Measurements from ENCODE around the gene TAS2R46. TPM values are rescaled to one million over a fixed set of nuclear protein-coding genes. Genes with fewer than 3 reads are reported as not detected.
"Not testable (repeated sequence)": the region's sequence is repeated elsewhere in the genome, so short reads cannot be mapped to it uniquely, and the experiment has no call there.

TAS2R46 gene
- total RNA-seq, 1 donor from 2014 or later = 0.89 TPM

DNA sequence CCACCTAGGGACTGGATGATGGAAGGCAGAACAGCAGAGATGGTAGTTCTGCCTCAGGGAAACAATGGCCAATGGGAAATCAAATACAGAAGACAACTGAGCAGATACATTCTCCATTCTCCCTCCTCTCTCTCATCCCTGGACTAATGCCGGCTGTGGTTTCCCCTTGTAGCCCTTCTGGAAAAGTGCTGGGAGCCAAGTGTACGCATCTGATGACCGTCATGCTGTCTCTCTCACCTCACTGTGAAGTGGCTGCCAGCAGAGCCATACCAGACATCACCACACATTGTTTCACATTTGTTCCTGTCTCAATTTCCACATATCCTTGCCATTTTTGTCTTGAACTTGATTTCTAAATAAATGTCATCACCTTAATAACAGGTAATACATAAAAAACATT is 3.1 kb downstream of the TAS2R46 start:
- Mint-ChIP-seq H3K27ac (ENCODE audit: unreplicated experiment) (no peak overlapping the region), H3K36me3 (ENCODE audit: low read depth) (peaks cover 6% of the 10 kb centered on the region), H3K4me1 (peaks cover 7% of the 10 kb centered on the region), H3K4me3 (no peak overlapping the region), H3K27me3 (ENCODE audit: low read depth) (no peaks in the 10 kb centered on the region), H3K9me3 (no peaks in the 10 kb centered on the region)
- TF ChIP-seq, protein P1, sequence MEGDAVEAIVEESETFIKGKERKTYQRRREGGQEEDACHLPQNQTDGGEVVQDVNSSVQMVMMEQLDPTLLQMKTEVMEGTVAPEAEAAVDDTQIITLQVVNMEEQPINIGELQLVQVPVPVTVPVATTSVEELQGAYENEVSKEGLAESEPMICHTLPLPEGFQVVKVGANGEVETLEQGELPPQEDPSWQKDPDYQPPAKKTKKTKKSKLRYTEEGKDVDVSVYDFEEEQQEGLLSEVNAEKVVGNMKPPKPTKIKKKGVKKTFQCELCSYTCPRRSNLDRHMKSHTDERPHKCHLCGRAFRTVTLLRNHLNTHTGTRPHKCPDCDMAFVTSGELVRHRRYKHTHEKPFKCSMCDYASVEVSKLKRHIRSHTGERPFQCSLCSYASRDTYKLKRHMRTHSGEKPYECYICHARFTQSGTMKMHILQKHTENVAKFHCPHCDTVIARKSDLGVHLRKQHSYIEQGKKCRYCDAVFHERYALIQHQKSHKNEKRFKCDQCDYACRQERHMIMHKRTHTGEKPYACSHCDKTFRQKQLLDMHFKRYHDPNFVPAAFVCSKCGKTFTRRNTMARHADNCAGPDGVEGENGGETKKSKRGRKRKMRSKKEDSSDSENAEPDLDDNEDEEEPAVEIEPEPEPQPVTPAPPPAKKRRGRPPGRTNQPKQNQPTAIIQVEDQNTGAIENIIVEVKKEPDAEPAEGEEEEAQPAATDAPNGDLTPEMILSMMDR (conservative IDR thresholded peaks at IDR 0.05) = no peak
- no peak for DNase-seq (ENCODE audit: low read depth, low spot score)

DNA sequence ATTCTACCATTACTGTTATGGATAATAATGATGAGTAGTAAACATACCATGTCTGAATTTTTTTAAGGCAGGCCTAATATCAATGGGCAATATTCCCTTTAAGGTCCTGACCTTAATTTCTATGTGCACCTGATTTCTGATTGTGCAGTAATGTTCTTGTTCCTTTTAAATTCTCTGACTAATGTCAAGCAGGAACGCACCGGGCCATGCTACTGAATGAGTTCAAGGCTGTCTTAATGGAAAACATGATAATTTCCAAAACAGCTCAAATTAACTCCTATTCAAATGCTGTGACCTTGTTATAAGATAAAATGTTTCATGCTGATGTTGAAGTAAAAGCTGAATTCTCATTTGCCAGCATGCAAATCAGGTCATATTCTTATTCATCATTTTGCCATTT is 6.8 kb downstream of the TAS2R46 start:
- H3K9me3 Mint-ChIP-seq = peaks cover 5% of the 10 kb centered on the region

GRCh38 chr12:11049806-11050531 is 12.1 kb downstream of the TAS2R46 start:
- Mint-ChIP-seq H3K36me3 (ENCODE audit: low read depth) (peaks cover 46% of the 10 kb centered on the region), H3K4me1 (peaks cover 11% of the 10 kb centered on the region)
- DNase-seq (ENCODE audit: low read depth, low spot score); H3K4me3 Mint-ChIP-seq; H3K27me3 Mint-ChIP-seq (ENCODE audit: low read depth); H3K27ac Mint-ChIP-seq (ENCODE audit: unreplicated experiment); H3K9me3 Mint-ChIP-seq: not testable (repeated sequence)

More for the DNA sequence above, 6.8 kb downstream of the TAS2R46 start:
- H3K4me3 Mint-ChIP-seq = no peak overlapping the region
- DNase-seq (ENCODE audit: low read depth, low spot score) = no peak
- TF ChIP-seq, protein P1 (conservative IDR thresholded peaks at IDR 0.05) = no peak
- H3K4me1 Mint-ChIP-seq = no peaks in the 10 kb centered on the region
- H3K27me3 Mint-ChIP-seq (ENCODE audit: low read depth) = no peaks in the 10 kb centered on the region
- no peak overlapping the region for H3K27ac Mint-ChIP-seq (ENCODE audit: unreplicated experiment)
- peaks cover 27% of the 10 kb centered on the region for H3K36me3 Mint-ChIP-seq (ENCODE audit: low read depth)

DNA sequence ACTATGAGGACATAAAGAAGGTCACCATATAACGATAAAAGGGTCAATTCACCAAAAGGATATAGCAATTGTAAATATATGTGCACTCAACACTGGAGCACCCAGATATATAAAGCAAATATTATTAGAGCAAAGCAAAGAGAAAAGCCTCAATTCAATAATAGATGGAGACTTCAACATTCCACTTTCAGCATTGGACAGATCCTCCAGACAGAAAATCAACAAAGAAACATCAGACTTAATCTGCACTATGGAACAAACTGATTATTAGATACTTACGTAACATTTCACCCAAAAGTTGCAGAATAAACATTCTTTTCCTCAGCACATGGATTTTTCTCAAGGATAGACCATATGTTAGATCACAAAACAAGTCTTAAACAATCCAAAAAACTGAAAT is 20.7 kb downstream of the TAS2R46 start:
- H3K4me1 Mint-ChIP-seq; H3K27me3 Mint-ChIP-seq (ENCODE audit: low read depth); DNase-seq (ENCODE audit: low read depth, low spot score); H3K4me3 Mint-ChIP-seq; H3K27ac Mint-ChIP-seq (ENCODE audit: unreplicated experiment): not testable (repeated sequence)
- Mint-ChIP-seq H3K9me3 (peaks cover 16% of the 10 kb centered on the region), H3K36me3 (ENCODE audit: low read depth) (peaks cover 52% of the 10 kb centered on the region)

DNA sequence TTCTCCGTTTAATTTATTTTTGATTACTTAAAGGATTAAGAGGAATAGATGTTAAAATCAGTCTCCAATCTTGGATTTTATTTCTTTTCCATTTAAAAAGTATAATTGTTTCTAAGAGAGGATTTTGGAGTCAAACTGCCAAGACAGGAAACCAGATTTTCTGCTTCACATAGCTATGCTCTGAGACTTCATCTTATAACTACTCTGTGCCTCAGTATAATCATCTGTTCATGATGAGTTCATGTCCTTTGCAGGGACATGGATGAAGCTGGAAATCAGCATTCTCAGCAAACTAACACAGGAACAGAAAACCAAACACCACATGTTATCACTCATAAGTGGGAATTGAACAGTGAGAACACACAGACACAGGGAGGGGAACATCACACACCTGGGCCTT is 21.9 kb downstream of the TAS2R46 start:
- H3K27me3 Mint-ChIP-seq (ENCODE audit: low read depth) = no peaks in the 10 kb centered on the region
- TF ChIP-seq, protein P1 (conservative IDR thresholded peaks at IDR 0.05) = no peak
- H3K27ac Mint-ChIP-seq (ENCODE audit: unreplicated experiment) = no peak overlapping the region
- H3K9me3 Mint-ChIP-seq = peaks cover 17% of the 10 kb centered on the region
- DNase-seq (ENCODE audit: low read depth, low spot score) = no peak
- H3K4me1 Mint-ChIP-seq = no peaks in the 10 kb centered on the region
- H3K4me3 Mint-ChIP-seq = no peak overlapping the region
- H3K36me3 Mint-ChIP-seq (ENCODE audit: low read depth) = peaks cover 51% of the 10 kb centered on the region

- Mint-ChIP-seq H3K4me3 (no peak overlapping the region), H3K4me1 (no peaks in the 10 kb centered on the region), H3K27ac (ENCODE audit: unreplicated experiment) (no peak overlapping the region), H3K36me3 (ENCODE audit: low read depth) (peaks cover 44% of the 10 kb centered on the region), H3K9me3 (peaks cover 16% of the 10 kb centered on the region), H3K27me3 (ENCODE audit: low read depth) (no peaks in the 10 kb centered on the region)
- DNase-seq (ENCODE audit: low read depth, low spot score) = no peak
- TF ChIP-seq, protein P1 (conservative IDR thresholded peaks at IDR 0.05) = no peak
These were observed 22.9 kb downstream of the TAS2R46 start for GRCh38 chr12:11039171-11039570.

DNA sequence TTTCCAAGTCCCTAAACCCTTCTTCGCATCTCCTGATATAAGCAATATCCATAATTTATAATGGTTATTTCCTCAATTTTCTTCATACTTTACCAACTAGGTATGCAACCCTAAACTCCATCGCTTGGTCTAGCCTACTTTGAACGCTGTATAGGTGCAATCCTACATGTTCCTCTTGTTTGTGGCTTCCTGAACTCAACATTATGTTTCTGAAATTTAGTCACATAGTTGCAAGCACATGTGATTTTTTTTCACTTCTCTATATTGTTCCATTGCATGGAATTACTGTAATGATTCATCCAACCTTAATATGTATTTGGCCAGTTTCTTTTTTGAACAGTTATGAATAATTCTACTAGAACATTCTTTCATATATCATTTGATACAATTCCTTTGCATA is 28.1 kb downstream of the TAS2R46 start:
- not testable (repeated sequence) for H3K27ac Mint-ChIP-seq (ENCODE audit: unreplicated experiment); H3K27me3 Mint-ChIP-seq (ENCODE audit: low read depth); H3K4me3 Mint-ChIP-seq; DNase-seq (ENCODE audit: low read depth, low spot score); H3K4me1 Mint-ChIP-seq; H3K9me3 Mint-ChIP-seq
- H3K36me3 Mint-ChIP-seq (ENCODE audit: low read depth) = peaks cover 36% of the 10 kb centered on the region
